CMK (cell line): ENCODE measurements around the gene CSTF1.
"Not testable (repeated sequence)": the region's sequence is repeated elsewhere in the genome, so short reads cannot be mapped to it uniquely, and the experiment has no call there.

Source experiments
- DNase-seq: peaks from one replicate; pipeline ENCODE4 v3.0.0-alpha.2; 2010; ENCODE audit warnings: low read depth

CSTF1 gene

GRCh38 chr20:56409521-56409920 is 17.1 kb downstream of the CSTF1 start:
- no peak for DNase-seq

- DNase-seq, result no peak
Measured at GRCh38 chr20:56409956-56410355, 17.5 kb downstream of the CSTF1 start.

GRCh38 chr20:56411287-56411686 is 18.8 kb downstream of the CSTF1 start:
- not testable (repeated sequence) for DNase-seq

- DNase-seq, result peak; percentile 82
Measured at GRCh38 chr20:56411759-56412472, 19.5 kb downstream of the CSTF1 start, which contains the start of gene CASS4. TSS of gene CASS4 (plus strand) at chr20:56412260. CDS start at chr20:56412459, 199 bp downstream.

- DNase-seq, result no peak
Measured at GRCh38 chr20:56412473-56412790, 20.0 kb downstream of the CSTF1 start.

GRCh38 chr20:56412949-56413348 is 20.5 kb downstream of the CSTF1 start:
- no peak for DNase-seq

GRCh38 chr20:56414842-56415765 is 22.7 kb downstream of the CSTF1 start:
- no peak for DNase-seq

GRCh38 chr20:56417402-56417801 is 25.0 kb downstream of the CSTF1 start:
- DNase-seq, result no peak

- no peak for DNase-seq
Measured at GRCh38 chr20:56417911-56418310, 25.5 kb downstream of the CSTF1 start.

- no peak for DNase-seq
Measured at GRCh38 chr20:56418385-56418861, 26.0 kb downstream of the CSTF1 start.

GRCh38 chr20:56420028-56420427 is 27.6 kb downstream of the CSTF1 start:
- no peak for DNase-seq

GRCh38 chr20:56420940-56421688 is 28.7 kb downstream of the CSTF1 start:
- no peak for DNase-seq

GRCh38 chr20:56422076-56422823 is 29.8 kb downstream of the CSTF1 start:
- no peak for DNase-seq

GRCh38 chr20:56422824-56423189 is 30.4 kb downstream of the CSTF1 start:
- DNase-seq, result no peak

- DNase-seq, result no peak
Measured at GRCh38 chr20:56423211-56423610, 30.8 kb downstream of the CSTF1 start.

- no peak for DNase-seq
Measured at GRCh38 chr20:56423886-56424285, 31.4 kb downstream of the CSTF1 start.

GRCh38 chr20:56424931-56425330 is 32.5 kb downstream of the CSTF1 start:
- DNase-seq, result no peak

GRCh38 chr20:56426026-56426425 is 33.6 kb downstream of the CSTF1 start:
- no peak for DNase-seq

- DNase-seq, result no peak
Measured at GRCh38 chr20:56426926-56427325, 34.5 kb downstream of the CSTF1 start.

GRCh38 chr20:56427797-56428196 is 35.4 kb downstream of the CSTF1 start:
- DNase-seq, result no peak

- DNase-seq, result no peak
Measured at GRCh38 chr20:56428410-56428809, 36.0 kb downstream of the CSTF1 start.

GRCh38 chr20:56428881-56429280 is 36.4 kb downstream of the CSTF1 start:
- no peak for DNase-seq
